GM18498 (cell line): ENCODE results near the gene UBXN6.

ENCODE experiments used
- ATAC-seq: cut with Tn5 transposase; IDR thresholded peaks from one replicate; pipeline ENCODE4 v1.9.1; 2021; ENCODE audit warnings: mild to moderate bottlenecking, moderate library complexity; ENCODE audit not compliant: unreplicated experiment

The UBXN6 gene

GRCh38 chr19:4443188-4443587 lies 14.4 kb downstream of the UBXN6 start:
- ATAC-seq = no peak

GRCh38 chr19:4442819-4443146 lies 14.8 kb downstream of the UBXN6 start:
- ATAC-seq = no peak

- no peak for ATAC-seq
Measured at GRCh38 chr19:4441994-4442818, 15.4 kb downstream of the UBXN6 start.

DNA sequence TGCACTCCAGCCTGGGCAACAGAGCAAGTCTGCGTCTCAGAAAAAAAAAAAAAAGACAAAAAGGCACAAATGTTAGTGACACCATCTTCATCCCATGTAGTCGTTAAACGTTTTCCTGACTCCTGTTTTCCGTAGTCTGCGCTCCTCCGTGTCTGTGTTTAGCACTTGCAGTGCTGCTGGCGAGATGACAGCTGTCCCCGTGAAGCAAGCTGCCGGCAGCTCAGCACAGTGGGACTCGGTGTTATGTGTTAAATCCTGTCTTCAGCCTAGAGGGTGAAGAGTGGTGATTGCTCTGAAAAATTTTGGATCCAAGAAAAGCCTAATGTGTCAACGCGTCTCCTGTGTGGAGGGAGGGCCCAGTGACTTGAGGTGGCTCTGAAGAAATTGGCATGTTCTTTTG lies 18.4 kb downstream of the UBXN6 start:
- no peak for ATAC-seq

DNA sequence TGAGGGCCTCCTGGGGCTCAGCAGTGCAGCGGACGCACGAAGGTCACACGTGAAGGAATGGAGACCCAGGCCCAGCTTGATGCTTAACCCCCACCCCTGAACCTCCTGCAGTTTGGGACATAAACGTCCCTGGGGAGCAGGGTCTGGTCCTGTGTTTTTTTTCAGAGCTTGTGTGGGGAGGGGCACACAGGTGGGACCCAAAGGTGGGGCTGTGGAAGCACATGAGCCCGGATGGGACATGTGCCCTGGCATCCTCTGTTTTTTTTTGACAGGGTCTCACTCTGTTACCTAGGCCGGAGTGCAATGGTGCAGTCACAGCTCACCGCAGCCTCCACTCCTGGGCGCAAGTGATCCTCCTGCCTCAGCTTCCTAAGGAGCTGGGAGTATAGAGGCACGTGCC lies 20.5 kb downstream of the UBXN6 start:
- ATAC-seq = no peak

DNA sequence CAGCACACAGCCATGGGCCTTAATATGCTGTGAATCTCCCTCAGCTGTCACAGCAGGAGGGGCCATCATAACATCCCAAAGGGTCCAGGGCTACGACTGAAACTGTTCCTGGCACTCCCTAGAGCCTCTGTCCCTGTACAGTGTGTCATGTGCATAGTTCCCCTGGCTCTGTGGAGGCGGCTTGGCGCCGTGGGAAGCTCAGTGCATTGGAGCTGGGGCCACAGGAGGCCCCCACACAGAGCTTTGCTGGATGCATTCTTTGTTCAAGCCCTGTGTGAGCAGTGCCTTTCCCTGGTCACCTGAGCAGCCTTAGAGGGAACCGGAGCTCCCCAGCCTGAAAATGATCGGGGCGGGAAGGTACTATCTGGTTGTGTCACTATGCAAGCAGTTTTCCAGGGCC lies 21.4 kb downstream of the UBXN6 start:
- ATAC-seq = no peak

DNA sequence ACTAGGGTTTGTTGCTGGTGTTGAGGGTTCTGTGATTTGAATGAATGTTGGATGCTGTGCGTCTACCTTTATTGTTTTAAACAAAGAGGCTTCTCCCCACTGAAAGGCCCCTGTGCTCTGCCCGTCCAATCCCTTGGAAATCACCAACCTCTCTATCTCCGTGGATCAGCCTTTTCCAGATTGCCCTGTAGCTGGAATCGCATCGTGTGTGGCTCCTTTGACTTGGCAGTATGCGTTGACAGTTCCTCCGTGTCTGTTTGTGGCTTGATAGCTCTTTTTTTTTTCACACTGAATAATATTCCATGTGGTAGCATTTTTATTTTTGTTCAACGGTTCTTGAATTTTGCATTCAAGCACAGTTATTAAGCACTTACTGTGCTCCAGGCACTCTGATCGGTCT lies 23.2 kb downstream of the UBXN6 start:
- ATAC-seq = no peak

DNA sequence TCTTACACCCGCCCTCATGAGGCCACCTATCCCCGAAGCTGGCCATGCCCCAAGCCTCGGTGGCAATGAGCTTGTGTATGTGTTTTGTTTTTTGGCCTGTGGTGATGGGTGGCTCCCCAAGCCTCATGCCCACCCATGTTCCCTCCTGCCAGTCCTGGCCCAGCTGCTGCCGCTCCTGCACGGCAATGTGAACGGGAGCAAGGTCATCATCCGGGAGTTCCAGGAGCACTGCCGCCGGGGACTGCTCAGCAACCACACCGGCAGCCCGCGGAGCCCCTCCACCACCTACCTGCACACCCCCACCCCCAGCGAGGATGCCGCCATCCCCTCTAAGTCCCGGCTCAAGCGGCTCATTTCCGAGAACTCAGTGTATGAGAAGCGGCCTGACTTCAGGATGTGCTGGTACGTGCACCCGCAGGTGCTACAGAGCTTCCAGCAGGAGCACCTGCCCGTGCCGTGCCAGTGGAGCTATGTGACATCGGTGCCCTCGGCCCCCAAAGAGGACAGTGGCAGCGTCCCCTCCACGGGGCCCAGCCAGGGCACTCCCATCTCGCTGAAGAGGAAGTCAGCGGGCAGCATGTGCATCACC lies 24.6 kb downstream of the UBXN6 start:
- ATAC-seq = no peak

- ATAC-seq = no peak
Measured at GRCh38 chr19:4431808-4432674, 25.6 kb downstream of the UBXN6 start.

- no peak for ATAC-seq
Measured at GRCh38 chr19:4431296-4431695, 26.3 kb downstream of the UBXN6 start.

- ATAC-seq = no peak
Measured at GRCh38 chr19:4430760-4431159, 26.8 kb downstream of the UBXN6 start.

GRCh38 chr19:4429771-4430171 lies 27.8 kb downstream of the UBXN6 start:
- no peak for ATAC-seq

DNA sequence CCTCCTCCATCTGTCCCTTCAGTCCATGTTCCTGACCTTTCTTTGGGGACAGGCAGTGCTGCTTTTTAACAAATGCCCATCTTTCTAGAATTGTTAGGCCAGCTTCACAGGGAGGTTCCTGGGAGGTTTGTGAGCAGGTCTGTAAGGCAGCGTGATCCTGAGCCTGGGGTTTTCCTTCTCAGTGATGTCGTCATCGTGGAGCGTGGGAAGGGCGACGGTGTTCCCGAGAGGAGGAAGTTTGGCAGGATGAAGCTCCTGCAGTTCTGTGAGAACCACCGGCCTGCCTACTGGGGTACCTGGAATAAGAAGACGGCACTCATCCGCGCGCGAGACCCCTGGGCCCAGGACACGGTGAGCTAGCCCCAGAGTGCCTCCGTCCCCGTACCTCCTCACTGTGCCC lies 28.3 kb downstream of the UBXN6 start:
- ATAC-seq = no peak

DNA sequence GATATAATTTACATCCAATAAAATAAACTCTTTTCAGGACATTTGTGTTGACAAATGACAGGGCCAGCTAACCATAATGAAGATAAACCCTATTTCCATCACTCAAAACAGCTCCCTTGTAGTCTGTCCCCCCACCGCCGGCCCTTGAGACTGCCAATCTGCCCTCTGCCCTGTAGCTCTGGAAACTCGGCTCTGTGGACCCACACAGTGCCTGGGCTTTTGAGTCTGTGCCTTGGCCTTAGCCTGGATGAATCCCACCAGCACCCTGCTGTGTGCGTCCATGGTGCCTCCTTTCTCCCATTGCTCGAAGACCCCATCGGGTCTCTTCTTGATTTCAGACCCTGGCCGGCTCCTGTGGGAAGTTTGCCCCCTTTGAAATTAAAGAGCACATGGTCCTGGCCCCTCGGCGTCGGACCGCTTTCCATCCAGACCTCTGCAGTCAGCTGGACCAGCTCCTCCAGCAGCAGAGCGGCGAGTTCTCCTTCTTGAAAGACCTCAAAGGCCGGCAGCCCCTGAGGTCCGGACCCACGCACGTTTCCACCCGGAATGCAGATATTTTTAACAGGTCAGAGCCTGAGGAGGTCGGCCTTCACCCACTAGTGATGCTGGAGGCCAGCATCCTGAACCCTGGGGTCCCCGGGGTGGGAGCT lies 29.1 kb downstream of the UBXN6 start:
- no peak for ATAC-seq

DNA sequence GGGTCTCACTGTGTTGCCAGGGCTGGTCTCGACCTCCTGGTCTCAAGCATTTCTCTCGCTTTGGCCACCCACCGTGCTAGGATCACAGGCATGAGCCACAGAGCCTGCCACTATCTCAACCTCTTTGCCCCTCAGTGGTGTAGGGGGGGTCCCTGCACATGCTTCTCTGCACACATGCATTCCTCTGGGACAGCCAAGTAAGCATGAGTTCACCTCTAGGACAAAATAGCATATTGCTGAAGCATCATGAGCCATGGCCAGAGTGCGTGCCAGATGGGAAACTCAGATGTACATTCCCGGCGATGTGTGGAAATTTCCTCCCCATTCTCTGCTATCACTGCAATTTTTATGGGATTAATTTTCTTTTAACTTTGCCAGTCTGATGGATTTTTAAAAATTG lies 32.1 kb downstream of the UBXN6 start:
- no peak for ATAC-seq

- ATAC-seq = no peak
Measured at GRCh38 chr19:4423416-4424126, 34.0 kb downstream of the UBXN6 start.

GRCh38 chr19:4416268-4416667 lies 41.3 kb downstream of the UBXN6 start:
- no peak for ATAC-seq

DNA sequence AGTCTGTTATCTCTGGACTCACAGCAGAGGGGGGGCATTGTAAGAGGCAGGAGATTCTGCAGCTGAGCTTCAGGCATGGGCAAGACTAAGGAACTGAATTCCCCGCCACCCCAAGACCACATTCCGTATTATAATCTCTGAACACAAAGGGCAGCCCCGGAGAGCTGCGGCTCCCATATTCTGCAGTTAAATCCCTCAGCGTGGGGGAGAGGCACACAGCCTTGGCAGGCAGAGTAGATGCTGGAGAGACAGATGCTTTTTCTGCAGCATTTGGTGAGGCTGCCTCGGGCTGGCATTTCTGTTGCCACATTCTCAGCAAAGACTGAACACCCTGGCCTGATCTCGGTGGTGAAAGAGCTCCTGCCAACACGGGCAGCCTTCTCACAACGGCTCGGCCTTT lies 42.2 kb downstream of the UBXN6 start:
- no peak for ATAC-seq

DNA sequence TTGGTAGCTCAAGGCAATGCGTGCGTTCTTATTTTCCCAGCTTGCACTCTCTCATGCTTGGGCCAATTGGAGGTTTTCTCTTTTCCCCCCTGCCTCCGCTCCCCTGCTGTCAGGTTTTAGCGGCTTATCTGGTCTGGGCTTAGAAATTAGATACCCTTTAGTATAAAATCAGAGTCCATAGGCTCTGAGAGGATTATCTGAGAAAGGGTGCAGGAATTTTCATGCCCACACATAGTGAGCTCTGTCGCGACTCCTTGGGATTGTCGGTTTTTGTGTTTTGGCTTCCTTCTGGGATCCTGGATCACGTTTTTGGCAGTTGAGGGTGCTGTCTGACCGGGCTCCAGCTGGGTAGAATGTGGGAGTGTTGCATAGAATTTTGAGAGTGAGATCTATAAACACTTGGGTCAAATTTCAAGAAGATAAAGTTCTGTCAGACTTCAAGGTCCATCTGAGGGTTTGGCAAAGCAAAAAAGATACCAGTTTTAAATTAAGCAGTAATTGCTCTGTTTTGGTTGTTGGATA lies 42.7 kb downstream of the UBXN6 start:
- no peak for ATAC-seq

- ATAC-seq = no peak
Measured at GRCh38 chr19:4414144-4414799, 43.3 kb downstream of the UBXN6 start.
